KG1 (cell line): ENCODE data around the gene UPF1.

Source experiments
- DNase-seq: peaks from one replicate; lab custom pipeline; 2025; lab: John Stamatoyannopoulos, UW

The UPF1 gene

GRCh38 chr19:18840288-18841267 lies 8.8 kb downstream of the UPF1 start:
- DNase-seq: no peak

GRCh38 chr19:18841400-18841799 lies 9.6 kb downstream of the UPF1 start:
- no peak for DNase-seq

GRCh38 chr19:18842166-18842565 lies 10.4 kb downstream of the UPF1 start:
- no peak for DNase-seq

- DNase-seq: no peak
Measured at GRCh38 chr19:18843960-18844359, 12.2 kb downstream of the UPF1 start.

GRCh38 chr19:18844806-18845329 lies 13.1 kb downstream of the UPF1 start:
- DNase-seq: no peak

GRCh38 chr19:18845961-18846360 lies 14.2 kb downstream of the UPF1 start:
- DNase-seq: no peak

GRCh38 chr19:18846862-18847548 lies 15.2 kb downstream of the UPF1 start:
- DNase-seq: no peak

- DNase-seq: no peak
Measured at GRCh38 chr19:18847549-18848463, 16.0 kb downstream of the UPF1 start.

GRCh38 chr19:18848878-18849661 lies 17.3 kb downstream of the UPF1 start:
- DNase-seq: no peak

GRCh38 chr19:18849838-18850400 lies 18.2 kb downstream of the UPF1 start:
- DNase-seq: no peak

GRCh38 chr19:18850471-18851375 lies 19.0 kb downstream of the UPF1 start:
- DNase-seq: no peak

GRCh38 chr19:18851673-18852325 lies 20.0 kb downstream of the UPF1 start:
- DNase-seq: no peak

- no peak for DNase-seq
Measured at GRCh38 chr19:18852648-18853047, 20.9 kb downstream of the UPF1 start.

- no peak for DNase-seq
Measured at GRCh38 chr19:18853755-18854427, 22.1 kb downstream of the UPF1 start.

GRCh38 chr19:18854982-18855381 lies 23.2 kb downstream of the UPF1 start:
- no peak for DNase-seq

- no peak for DNase-seq
Measured at GRCh38 chr19:18855647-18856384, 24.1 kb downstream of the UPF1 start.

GRCh38 chr19:18856385-18857126 lies 24.8 kb downstream of the UPF1 start:
- no peak for DNase-seq
